Glutamatergic neuron (in vitro differentiated cells): Measurements from ENCODE around the gene PRR13. TPM values are rescaled to one million over a fixed set of nuclear protein-coding genes. Genes with fewer than 3 reads are reported as not detected.
A peak's percentile ranks its signal among the peaks of the same experiment; 100 is the strongest.
"Not testable (repeated sequence)": the region's sequence is repeated elsewhere in the genome, so short reads cannot be mapped to it uniquely, and the experiment has no call there.

Experiments
- DNase-seq: peaks from one replicate; pipeline ENCODE4 v3.0.0; 2022
- H3K27ac Mint-ChIP-seq: one replicate; pipeline ENCODE4 v1.8.0; 2020; ENCODE audit warnings: mild to moderate bottlenecking, mixed read lengths, inconsistent platforms; ENCODE audit not compliant: unreplicated experiment
- H3K27me3 Mint-ChIP-seq: one replicate; pipeline ENCODE4 v1.8.0; 2020; ENCODE audit warnings: mild to moderate bottlenecking, moderate library complexity, mixed read lengths, inconsistent platforms; ENCODE audit not compliant: unreplicated experiment
- H3K36me3 Mint-ChIP-seq: one replicate; pipeline ENCODE4 v1.8.0; 2020; ENCODE audit warnings: mild to moderate bottlenecking, mixed read lengths, inconsistent platforms; ENCODE audit not compliant: unreplicated experiment
- H3K4me1 Mint-ChIP-seq: one replicate; pipeline ENCODE4 v1.8.0; 2020; ENCODE audit warnings: mild to moderate bottlenecking, low read depth, mixed read lengths, inconsistent platforms; ENCODE audit not compliant: unreplicated experiment
- H3K4me3 Mint-ChIP-seq: one replicate; pipeline ENCODE4 v1.8.0; 2020; ENCODE audit warnings: mild to moderate bottlenecking, mixed read lengths, inconsistent platforms; ENCODE audit not compliant: unreplicated experiment
- H3K9me3 Mint-ChIP-seq: one replicate; pipeline ENCODE4 v1.8.0; 2020; ENCODE audit warnings: mild to moderate bottlenecking, moderate library complexity, mixed read lengths, inconsistent platforms; ENCODE audit not compliant: unreplicated experiment
- CTCF ChIP-seq: fragments of 200-600 bp; sonication (generic); IDR thresholded peaks from one replicate; pipeline ENCODE4 v1.5.0; 2021; ENCODE audit not compliant: partially characterized antibody, unreplicated experiment
- total RNA-seq: library from RNA; stranded (reverse); fragmentation: NEBNext Ultra II Directional; extraction: Animal tissue kit (Norgen Biotek cat#: 25700); gene quantifications from one replicate; pipeline ENCODE4 v1.2.1, GENCODE V29; 2021; ENCODE audit not compliant: unreplicated experiment

PRR13 gene
- total RNA-seq, 1 donor from 2014 or later = 105 TPM

- Mint-ChIP-seq H3K4me3 (peak overlapping the region; percentile 3), H3K27me3 (peaks cover 5% of the 10 kb centered on the region), H3K4me1 (peaks cover 36% of the 10 kb centered on the region), H3K9me3 (peaks cover 1% of the 10 kb centered on the region), H3K36me3 (no peaks in the 10 kb centered on the region), H3K27ac (peak overlapping the region; percentile 3)
- no peak for DNase-seq
- TF ChIP-seq CTCF = no peak
Observed at GRCh38 chr12:53474819-53475218, 33.3 kb downstream of the PRR13 start.

- Mint-ChIP-seq H3K27me3 (peaks cover 5% of the 10 kb centered on the region), H3K27ac (no peak overlapping the region), H3K4me1 (peaks cover 34% of the 10 kb centered on the region), H3K4me3 (peak overlapping the region; percentile 48), H3K36me3 (no peaks in the 10 kb centered on the region), H3K9me3 (peaks cover 2% of the 10 kb centered on the region)
- TF ChIP-seq CTCF = peak; percentile 41
- DNase-seq = no peak
Observed at GRCh38 chr12:53476769-53477209, 35.3 kb downstream of the PRR13 start.

GRCh38 chr12:53478865-53479264 is 37.3 kb downstream of the PRR13 start:
- peaks cover under 1% of the 10 kb centered on the region for H3K36me3 Mint-ChIP-seq
- H3K27me3 Mint-ChIP-seq = peaks cover 8% of the 10 kb centered on the region
- peaks cover 32% of the 10 kb centered on the region for H3K4me1 Mint-ChIP-seq
- no peak for DNase-seq
- H3K4me3 Mint-ChIP-seq = no peak overlapping the region
- no peak for TF ChIP-seq CTCF
- peaks cover 8% of the 10 kb centered on the region for H3K9me3 Mint-ChIP-seq
- H3K27ac Mint-ChIP-seq = no peak overlapping the region

GRCh38 chr12:53479331-53479730 is 37.8 kb downstream of the PRR13 start:
- Mint-ChIP-seq H3K27ac (peak overlapping the region; percentile 48), H3K36me3 (peaks cover 4% of the 10 kb centered on the region), H3K4me3 (no peak overlapping the region), H3K9me3 (peaks cover 11% of the 10 kb centered on the region), H3K4me1 (peaks cover 30% of the 10 kb centered on the region), H3K27me3 (peaks cover 10% of the 10 kb centered on the region)
- no peak for DNase-seq
- no peak for TF ChIP-seq CTCF

GRCh38 chr12:53480491-53481442 is 39.2 kb downstream of the PRR13 start:
- DNase-seq = no peak
- peaks cover 4% of the 10 kb centered on the region for H3K36me3 Mint-ChIP-seq
- H3K9me3 Mint-ChIP-seq = peaks cover 11% of the 10 kb centered on the region
- H3K27me3 Mint-ChIP-seq = peaks cover 7% of the 10 kb centered on the region
- no peak for TF ChIP-seq CTCF
- H3K4me1 Mint-ChIP-seq = peaks cover 15% of the 10 kb centered on the region
- no peak overlapping the region for H3K4me3 Mint-ChIP-seq
- H3K27ac Mint-ChIP-seq = no peak overlapping the region

GRCh38 chr12:53481458-53481857 is 39.9 kb downstream of the PRR13 start:
- DNase-seq, H3K4me3 Mint-ChIP-seq, H3K27me3 Mint-ChIP-seq, H3K4me1 Mint-ChIP-seq, H3K36me3 Mint-ChIP-seq: not testable (repeated sequence)
- peaks cover 11% of the 10 kb centered on the region for H3K9me3 Mint-ChIP-seq
- H3K27ac Mint-ChIP-seq = peak overlapping the region; percentile 62
